GM21723 (cell line): ENCODE data around the gene TBL3.

Experiments used
- ATAC-seq: cut with Tn5 transposase; IDR thresholded peaks from one replicate; pipeline ENCODE4 v1.9.1; 2021; ENCODE audit warnings: mild to moderate bottlenecking, moderate library complexity; ENCODE audit not compliant: unreplicated experiment

TBL3 gene

DNA sequence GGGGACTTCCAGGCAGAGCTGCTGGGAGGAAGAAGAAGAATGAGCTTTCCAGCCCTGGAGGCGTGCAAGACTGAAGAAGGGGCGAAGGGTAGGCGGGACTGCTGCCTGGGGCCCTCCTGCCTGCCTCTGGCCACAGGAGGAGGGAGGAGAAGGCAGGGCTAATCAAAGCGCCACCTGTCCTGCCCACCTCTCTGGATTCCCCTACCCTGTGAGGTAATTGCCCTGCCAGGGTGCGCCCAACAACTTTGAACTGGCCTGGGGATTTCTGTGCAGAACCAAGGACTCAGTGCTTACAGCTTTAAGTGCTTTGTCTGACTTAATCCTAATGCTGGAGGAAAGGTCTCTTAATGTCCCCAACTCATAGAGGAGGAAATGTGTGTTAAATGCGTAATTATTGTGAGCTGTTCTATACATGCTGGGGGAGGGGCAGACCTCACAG is 9.6 kb downstream of the TBL3 start, which contains the start of gene NOXO1:
TSS of gene NOXO1 (minus strand) at position 72 of the 439 bp plus-strand sequence. CDS start 290 bp downstream, outside the sequence.
- ATAC-seq = no peak

DNA sequence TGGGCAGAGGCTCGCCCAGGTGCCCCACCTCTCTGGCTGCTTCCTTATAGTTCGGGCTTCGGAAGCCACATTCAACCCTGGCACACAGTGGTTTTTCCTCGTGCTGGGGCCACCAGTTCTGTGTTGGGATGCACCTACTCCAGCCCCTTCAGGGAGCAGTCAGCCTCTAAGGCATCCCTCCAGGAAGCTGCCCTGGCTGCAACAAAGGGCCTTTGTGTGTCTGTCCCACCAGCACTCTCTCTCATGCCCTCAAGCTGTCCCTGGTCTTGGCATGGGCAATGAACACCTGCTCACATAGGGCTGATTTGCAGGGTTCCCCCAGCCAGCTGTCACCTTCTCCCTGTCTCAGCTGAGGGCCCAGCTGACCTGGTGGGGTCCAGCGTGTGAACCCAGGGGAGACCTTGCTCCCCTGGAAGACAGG is 10.2 kb downstream of the TBL3 start:
- no peak for ATAC-seq

DNA sequence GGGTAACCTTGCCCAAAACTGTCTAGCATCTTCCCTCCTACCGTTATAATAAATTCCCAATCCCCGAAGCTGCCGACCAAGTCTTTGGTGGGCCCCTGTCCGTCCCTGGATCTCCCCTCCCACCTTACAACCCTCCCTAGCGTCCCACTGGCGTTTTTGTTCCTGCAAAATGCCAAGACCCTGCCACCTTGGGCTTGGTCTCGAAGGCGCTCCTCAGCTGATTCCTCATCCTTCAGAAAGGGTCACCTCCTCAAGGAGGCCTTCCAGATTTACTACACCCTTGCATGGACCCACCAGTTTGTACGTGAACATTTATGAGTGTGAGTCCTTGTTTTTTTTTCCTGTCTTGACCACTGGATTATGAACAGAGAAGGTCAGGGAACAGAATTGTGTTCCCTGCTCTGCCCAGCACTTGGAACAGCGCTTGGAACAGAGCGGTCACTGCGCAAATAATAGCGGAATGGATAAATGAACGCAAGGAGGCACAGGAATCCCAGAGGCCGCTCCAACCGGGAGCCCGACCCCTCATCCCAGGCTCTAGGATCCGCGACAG is 11.2 kb downstream of the TBL3 start:
- ATAC-seq = no peak

DNA sequence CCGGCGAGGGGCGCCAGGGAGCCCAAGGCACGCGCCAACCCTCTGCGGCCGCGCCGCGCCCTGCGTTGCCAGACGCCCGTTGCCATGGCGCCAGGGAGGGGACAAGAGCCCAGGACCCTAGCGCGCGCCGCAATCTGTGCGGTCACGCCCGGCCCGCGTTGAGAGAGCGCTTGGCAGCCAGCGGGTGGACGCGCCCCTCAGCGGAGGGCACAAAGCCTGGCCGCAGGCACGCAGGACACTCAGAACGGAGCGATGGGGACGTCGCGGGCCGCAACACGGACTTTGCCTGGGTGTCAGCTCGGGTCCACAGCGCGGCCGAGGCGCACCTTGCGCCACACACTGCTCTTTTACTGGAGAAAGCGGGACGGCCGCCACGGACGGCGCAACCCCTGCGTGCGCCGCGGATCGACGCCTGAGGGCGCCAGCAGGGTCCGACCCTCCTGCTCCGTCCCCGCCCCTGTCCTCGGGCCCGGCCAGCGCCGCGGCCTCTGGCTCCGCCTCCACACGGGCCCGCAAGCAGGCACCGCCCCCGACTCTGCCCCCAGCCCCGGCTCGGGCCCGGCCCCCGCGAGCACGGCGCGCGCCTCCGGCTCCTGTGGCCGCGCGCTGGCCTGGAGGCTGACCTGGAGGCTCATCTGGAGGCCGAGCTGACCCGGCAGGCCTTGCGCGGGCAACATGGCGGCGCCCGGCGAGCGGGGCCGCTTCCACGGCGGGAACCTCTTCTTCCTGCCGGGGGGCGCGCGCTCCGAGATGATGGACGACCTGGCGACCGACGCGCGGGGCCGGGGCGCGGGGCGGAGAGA is 11.9 kb downstream of the TBL3 start, which contains the start of gene GFER:
TSS of gene GFER (plus strand) at position 650 of the 803 bp plus-strand sequence. CDS start at position 676, 26 bp downstream.
- peak; percentile 72 for ATAC-seq

DNA sequence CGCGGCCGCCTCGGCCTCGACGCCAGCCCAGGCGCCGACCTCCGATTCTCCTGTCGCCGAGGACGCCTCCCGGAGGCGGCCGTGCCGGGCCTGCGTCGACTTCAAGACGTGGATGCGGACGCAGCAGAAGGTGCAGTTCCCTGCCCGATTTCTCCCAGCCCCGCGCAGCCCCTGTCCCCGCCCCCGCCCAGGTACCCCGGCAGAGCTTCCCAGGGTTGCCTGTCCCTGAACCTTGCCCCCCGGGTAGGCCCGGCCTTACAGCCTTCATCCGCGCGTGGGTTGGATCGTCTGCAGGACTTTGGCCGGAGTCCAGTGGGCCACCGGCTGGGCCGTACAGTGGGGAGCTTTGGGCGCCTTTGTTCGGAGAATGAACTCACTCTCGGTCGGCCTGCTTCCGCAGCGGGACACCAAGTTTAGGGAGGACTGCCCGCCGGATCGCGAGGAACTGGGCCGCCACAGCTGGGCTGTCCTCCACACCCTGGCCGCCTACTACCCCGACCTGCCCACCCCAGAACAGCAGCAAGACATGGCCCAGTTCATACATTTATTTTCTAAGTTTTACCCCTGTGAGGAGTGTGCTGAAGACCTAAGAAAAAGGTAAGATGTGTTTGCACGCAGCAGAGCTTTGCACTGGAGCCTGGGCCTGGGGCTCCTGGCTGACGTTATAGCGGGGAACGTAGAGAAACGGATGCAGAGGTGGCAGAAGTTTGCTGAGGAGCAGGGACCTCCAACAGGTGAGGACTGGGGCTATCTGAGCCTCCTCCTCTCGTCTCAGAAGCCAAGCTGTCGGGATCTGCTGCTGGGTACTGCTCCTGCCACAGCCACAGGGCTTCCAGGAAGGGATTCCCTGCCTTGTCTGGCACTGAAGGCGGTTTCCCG is 12.7 kb downstream of the TBL3 start:
- peak; percentile 6 for ATAC-seq

DNA sequence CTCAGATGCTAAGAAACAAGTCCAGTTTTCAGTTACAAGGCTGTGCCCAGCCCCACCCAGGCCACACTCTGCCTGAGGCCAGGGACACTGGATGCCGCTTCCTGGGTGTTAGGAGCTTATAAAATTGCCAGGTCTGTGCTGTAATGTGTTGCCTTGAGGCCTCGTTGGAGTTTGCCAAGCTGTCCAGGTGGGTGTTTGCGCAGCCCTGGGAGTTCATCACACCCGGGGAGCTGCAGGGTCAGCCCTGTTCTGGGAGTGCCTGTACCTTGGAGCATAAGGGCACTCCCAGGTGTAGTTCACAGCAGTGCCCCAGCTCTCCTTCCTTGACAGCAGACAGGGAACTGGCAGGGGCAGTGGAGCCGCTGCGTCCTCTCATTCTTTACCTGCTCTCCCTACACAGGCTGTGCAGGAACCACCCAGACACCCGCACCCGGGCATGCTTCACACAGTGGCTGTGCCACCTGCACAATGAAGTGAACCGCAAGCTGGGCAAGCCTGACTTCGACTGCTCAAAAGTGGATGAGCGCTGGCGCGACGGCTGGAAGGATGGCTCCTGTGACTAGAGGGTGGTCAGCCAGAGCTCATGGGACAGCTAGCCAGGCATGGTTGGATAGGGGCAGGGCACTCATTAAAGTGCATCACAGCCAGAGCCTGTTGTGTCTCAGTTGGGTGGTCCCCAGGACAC is 13.8 kb downstream of the TBL3 start:
- no peak for ATAC-seq

DNA sequence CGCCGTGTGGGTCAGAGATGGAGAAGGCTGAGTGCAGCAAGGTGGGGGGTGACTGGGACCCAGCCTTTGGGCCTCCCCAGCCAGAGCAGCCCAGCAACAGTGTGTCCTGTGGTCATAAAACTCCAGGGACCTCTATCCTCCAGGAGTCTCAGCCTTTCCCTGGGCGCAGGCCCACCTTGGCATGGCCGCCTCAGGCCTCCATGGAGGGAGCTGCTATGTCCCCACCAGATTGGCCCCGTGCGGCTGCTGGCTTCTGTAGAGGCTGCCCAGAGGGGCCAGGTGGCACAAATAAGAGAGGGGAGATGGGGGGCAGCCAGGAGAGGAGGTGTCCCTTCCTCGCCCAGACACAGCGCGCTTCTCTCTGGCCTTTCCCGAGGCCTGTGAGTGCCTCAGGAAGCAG is 15.3 kb downstream of the TBL3 start:
- no peak for ATAC-seq

DNA sequence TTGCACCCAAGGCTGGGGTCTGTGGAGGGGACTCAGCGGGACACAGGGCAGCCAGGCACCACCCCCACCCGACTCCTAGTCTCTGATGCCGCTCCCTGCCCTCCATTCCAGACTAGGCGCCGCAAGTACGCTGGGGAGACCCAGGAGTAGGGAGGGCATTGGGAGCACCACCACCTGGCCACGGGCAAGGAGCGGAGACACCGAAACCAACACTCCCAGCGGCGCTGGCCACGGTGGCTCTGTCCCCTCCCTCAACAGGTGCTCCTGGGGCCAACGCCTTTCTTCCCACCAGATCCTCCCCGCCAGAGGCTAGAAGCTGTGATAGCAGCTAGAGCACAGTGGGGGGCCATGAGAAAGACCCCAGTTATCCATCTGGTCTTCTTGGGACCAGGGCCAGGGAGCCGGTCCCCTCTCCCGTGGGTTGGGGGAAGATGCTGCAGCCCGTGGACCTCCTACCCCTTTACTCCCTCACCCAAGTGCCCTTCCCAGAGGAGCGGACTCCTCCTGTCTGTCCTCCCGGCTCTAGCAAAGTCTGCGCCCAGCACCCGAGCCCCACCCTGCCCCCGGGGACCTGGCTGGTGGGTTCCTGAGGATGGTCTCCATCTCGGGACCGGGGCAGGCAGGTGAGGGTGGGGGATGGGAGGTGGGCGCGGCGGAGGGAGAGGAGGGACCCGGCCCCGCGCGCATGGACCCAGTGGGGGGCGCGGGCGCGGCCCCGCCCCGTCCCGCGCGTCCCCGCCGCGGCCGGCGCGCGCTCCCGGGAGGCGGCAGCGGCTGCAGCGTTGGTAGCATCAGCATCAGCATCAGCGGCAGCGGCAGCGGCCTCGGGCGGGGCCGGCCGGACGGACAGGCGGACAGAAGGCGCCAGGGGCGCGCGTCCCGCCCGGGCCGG is 17.6 kb downstream of the TBL3 start, which contains the start of gene SYNGR3:
TSS of gene SYNGR3 (plus strand) at position 762 of the 892 bp plus-strand sequence. CDS start 133 bp downstream, outside the sequence.
- ATAC-seq = no peak

DNA sequence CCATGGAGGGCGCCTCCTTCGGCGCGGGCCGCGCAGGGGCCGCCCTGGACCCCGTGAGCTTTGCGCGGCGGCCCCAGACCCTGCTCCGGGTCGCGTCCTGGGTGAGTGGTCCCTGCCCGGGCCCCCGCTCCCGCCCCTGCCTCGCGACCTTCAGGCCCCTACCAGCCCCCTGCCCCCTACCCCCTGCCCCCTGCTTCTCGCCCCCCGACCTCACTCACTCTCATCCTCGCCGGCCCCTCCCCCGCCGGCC is 18.2 kb downstream of the TBL3 start:
- no peak for ATAC-seq

DNA sequence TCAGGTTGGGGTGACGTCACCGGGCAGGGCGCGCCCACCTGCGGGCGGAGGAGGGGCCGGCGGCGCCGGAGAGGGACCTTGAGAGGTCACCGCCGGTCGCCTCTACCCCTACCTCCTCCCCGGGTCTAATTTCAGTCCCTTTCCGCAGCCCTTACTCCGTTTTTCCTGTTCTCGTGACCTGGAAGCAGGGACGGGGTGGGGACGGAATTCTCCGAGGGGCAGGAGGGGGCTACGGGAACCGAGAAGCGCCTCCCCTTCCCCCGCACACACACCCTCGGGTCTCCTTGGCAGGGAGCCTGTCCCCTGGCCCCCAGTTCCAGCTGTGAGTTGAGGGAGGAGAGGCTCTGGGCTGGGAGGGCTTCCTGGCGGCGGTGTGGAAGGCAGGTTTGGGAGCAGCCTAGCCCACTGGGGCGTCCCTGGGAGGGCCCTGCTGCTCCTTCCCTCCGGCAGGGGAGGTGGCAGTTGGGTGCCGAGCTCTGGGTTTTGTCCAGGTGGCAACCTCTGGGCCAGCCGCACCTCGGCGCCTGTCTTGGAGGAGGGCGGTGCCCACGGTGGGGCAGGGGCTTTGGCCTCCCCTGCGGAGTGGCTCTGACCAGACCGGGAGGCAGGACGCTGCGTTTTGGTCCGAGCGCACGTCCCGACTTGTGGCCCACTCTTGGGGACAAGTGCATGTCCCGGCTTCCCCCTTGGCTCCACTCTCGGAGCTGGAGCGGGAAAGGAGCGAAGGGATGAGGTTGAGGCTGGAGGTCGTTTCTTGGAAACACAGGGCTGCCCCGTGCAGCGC is 18.7 kb downstream of the TBL3 start:
- ATAC-seq = peak; percentile 6

DNA sequence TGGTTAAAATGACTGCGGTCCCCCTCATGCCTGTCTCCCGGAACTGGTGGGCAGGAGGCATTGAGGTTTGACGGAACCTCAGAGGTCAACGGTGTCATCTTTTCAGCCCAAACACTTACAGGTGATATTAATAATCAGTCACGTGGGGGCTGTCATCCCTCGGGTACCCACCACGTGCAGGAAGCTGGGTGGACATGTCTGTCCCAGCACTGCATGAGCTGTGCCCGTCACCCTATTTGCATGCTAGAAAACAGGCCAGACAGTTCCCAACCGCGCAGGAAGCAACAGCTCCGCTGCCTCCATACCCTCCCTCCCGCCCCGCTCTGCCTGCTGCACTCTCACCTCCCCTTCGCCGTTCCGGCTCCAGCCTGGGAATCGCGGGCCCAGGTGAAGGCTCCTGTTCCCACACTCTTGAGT is 19.3 kb downstream of the TBL3 start:
- ATAC-seq = peak; percentile 30

DNA sequence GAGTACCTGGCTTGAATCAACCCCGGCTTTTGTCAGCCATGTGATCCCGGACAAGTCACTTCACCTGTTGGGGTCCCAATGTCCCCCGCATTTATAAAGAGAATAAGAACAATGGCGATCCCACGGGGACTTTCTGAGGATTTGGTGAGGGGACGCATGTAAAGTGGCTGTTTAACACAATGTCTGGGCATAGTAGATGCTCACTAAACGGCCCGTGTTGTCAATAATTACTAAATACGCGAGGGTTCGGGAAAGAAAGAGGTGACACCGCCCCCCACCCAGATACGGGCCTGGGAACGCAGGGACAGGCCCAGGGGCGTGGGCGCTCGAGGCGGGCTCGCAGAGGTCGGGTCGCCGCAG is 19.7 kb downstream of the TBL3 start:
- ATAC-seq = no peak

DNA sequence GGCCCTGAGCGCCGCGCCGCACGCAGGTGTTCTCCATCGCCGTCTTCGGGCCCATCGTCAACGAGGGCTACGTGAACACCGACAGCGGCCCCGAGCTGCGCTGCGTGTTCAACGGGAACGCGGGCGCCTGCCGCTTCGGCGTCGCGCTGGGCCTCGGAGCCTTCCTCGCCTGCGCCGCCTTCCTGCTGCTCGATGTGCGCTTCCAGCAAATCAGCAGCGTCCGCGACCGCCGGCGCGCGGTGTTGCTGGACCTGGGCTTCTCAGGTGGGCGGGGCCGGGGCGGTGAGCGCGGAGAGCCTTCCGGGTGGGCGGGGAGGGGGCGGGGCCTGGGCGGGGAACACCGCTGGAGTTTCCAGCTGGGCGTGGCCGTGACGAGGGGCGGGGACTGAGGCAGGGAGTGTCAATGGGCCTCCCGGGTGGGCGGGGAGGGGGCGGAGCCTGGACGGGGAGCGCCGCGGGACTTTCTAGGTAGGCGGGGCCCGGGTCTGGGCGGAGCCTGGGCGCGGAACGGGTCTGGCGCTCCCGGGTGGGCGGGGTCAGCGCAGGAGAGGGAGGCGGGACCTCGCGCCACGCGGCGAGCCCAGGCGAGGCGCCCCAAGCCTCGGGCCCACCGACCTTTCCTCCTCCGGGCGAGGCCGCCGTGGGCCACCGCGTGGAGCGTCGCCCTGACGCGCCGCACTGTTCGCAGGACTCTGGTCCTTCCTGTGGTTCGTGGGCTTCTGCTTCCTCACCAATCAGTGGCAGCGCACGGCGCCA is 20.3 kb downstream of the TBL3 start:
- ATAC-seq = peak; percentile 52

DNA sequence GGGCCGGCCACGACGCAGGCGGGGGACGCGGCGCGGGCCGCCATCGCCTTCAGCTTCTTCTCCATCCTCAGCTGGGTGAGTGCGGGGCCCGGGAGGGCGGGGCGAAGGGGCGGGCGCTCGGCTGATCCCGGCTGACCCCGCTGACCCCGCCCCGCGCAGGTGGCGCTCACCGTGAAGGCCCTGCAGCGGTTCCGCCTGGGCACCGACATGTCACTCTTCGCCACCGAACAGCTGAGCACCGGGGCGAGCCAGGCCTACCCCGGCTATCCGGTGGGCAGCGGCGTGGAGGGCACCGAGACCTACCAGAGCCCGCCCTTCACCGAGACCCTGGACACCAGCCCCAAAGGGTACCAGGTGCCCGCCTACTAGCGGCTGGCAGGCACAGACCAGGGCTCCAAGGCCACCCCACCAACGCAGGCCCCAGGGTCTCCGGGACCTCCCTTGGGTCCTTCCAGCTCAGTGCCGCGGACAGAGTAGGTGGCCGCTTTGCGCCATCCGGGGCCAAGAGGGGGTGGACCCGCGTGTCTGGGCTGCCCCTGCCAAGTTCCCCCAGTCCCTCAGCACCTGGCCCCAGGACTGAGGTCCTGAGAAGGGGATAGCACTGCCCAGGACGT is 21.0 kb downstream of the TBL3 start:
- no peak for ATAC-seq

DNA sequence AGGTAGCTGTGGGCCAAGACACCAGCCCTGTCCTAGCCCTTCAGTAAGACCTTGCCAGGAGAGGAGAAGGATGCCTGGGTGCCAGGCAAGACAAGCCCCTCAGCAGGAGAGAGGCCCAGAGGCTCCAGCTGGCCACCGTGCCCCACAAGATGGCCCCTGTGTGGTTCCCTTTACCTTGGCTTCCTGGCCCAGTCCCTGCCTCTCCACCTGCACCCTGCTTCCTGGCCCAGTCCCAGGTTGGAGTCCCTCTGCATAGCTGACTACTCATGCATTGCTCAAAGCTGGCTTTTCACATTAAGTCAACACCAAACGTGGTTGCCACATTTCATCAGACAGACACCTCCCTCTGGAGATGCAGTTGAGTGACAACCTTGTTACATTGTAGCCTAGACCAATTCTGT is 21.9 kb downstream of the TBL3 start:
- ATAC-seq = no peak

DNA sequence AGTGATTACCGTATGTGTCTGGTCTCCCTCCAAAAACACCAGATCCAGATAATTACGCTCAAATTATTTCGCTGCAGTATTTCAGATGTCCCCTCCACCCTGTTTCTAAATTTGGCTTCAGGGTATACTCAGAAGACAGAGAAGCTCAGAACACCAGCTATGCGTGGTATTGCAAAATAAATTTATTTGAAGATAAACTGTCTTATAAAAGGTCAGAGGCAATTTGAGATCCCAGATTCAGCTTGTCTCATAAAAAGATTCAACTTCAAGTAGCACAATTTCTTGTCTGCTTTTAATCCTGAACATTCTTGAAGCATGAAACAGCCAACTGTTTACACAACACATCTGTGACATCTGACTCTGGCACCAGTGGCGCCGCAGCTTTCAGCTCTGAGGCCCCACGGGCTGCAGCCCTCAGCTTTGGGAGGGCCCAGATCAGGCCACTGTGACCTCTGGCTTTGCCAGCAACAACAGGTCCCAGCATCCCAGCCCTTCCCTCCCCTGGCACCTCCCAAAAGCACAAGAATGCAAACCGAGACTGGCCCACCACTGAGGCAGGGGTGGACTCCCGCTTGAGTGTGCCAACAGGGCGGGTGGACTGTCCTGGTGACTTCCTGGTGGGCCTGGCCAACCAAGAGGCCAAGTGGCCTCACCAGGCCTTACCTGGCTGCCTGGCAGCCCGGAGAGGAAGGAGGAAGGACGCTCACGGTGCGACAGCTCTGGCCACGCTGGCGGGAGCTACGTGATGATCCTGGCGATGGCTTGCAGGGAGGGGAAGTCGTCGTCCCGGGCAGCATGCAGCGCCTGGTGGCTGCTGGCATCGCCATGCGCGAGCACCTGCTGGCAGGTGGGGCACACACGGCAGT is 25.9 kb downstream of the TBL3 start:
- no peak for ATAC-seq

DNA sequence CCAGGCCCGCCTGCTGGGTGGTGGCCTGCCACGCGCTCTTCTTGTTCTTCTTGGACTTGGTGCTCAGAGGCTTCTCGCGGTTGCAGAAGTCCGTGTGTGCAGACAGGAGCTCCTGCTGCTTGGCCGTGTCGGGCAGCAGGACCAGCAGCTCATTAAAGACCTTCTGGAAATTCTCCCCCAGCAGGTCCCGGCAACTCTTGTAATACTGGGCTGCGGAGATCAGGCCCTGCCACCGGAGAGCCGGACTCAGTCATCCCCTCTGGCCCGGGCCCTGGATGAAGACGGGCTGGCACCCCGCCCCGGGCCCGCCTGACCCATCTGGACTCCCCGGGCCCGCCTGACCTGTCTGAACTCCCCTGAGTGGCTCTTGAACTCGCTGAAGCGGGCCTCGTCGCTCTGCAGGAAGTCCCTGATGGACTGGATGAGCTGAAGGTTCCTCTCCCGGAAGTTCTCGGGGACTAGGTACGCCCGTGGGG is 26.5 kb downstream of the TBL3 start:
- no peak for ATAC-seq
